Activated CD4-positive, alpha-beta memory T cell treated with anti-CD3 and anti-CD28 coated beads for 36 hours (primary cell): ENCODE results near the gene NAV3. TPM values are rescaled to one million over a fixed set of nuclear protein-coding genes. Genes with fewer than 3 reads are reported as not detected.
"Not testable (repeated sequence)": the region's sequence is repeated elsewhere in the genome, so short reads cannot be mapped to it uniquely, and the experiment has no call there.

Experiments
- CTCF ChIA-PET: fragments of 350-600 bp; sonication (Branson Sonifier 250); formaldehyde crosslinking; loops from one replicate; lab custom pipeline; 2021; ENCODE audit warnings: antibody characterized with exemption, inconsistent platforms; lab: Charles Lee
- POLR2A ChIA-PET: fragments of 350-600 bp; sonication (Branson Sonifier 250); formaldehyde crosslinking; loops from one replicate; lab custom pipeline; 2021; ENCODE audit warnings: antibody characterized with exemption; lab: Charles Lee
- DNase-seq: peaks from one replicate; pipeline ENCODE4 v3.0.0-alpha.2; 2020
- H3K27ac Mint-ChIP-seq: one replicate; pipeline ENCODE4 v1.8.0; 2021; ENCODE audit warnings: mixed read lengths
- H3K27me3 Mint-ChIP-seq: one replicate; pipeline ENCODE4 v1.8.0; 2021; ENCODE audit warnings: mixed read lengths
- H3K36me3 Mint-ChIP-seq: one replicate; pipeline ENCODE4 v1.8.0; 2021; ENCODE audit warnings: mixed read lengths
- H3K4me1 Mint-ChIP-seq: one replicate; pipeline ENCODE4 v1.8.0; 2021; ENCODE audit warnings: low read depth, mixed read lengths
- H3K4me3 Mint-ChIP-seq: one replicate; pipeline ENCODE4 v1.8.0; 2021; ENCODE audit warnings: mild to moderate bottlenecking, mixed read lengths
- H3K9me3 Mint-ChIP-seq: one replicate; pipeline ENCODE4 v1.8.0; 2021; ENCODE audit warnings: mixed read lengths
- intact Hi-C: fragments of 100-400 bp; cut with micrococcal nuclease; formaldehyde crosslinking; loops from one replicate; pipeline ENCODE4 v1.15.1; 2023
- total RNA-seq, 2 experiments: library from RNA; stranded (reverse); gene quantifications; one replicate each; pipeline ENCODE4 v1.2.3, GENCODE V29; 2021

The NAV3 gene
- total RNA-seq, 2 experiments from 2014 or later: not detected

DNA sequence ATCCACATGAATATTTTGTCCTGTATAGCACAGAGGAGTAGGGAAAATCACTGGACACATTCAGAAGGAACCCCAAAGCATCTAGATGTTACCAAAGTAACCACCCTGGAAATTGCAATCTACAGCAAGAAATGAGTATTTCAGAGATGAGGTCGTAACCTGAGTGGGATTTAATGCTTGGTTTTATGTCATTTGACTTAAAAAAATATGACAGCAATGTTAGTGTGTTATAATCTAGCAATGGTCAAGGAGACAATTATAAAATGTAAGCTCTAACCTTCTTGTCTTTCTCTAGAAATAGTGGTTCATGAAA, 256.6 kb downstream of the NAV3 start:
- ChIA-PET POLR2A (no interaction called here), CTCF (no interaction called here)
- no peak overlapping the region for H3K4me3 Mint-ChIP-seq
- H3K36me3 Mint-ChIP-seq: no peaks in the 10 kb centered on the region
- intact Hi-C loops: no loop called here
- H3K9me3 Mint-ChIP-seq: peaks cover 5% of the 10 kb centered on the region
- H3K27me3 Mint-ChIP-seq: no peaks in the 10 kb centered on the region
- no peak overlapping the region for H3K27ac Mint-ChIP-seq
- no peak for DNase-seq
- no peaks in the 10 kb centered on the region for H3K4me1 Mint-ChIP-seq

DNA sequence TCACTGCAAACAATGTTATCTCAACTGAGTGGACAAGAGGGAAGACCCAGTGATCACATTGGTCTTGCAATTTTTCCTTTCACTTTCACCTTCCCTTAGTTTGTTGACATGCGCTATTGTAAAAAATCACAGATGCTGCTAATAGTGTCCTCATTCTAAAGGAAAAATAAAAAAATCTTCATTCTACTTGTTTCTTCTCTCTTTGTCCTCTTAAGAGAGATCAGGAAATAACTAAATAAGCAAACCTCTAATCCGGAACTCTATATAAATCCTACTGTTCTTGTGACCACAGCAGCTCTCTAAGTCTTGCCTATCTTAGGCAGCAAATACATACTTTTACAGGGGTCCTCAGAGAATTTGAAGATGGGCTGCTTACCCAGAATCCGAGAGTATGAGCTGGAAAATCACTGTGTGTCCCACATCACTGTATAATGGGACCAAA, 257.7 kb downstream of the NAV3 start:
- no peaks in the 10 kb centered on the region for H3K27me3 Mint-ChIP-seq
- no peak overlapping the region for H3K27ac Mint-ChIP-seq
- no peaks in the 10 kb centered on the region for H3K36me3 Mint-ChIP-seq
- no peaks in the 10 kb centered on the region for H3K4me1 Mint-ChIP-seq
- POLR2A ChIA-PET: no interaction called here
- intact Hi-C loops: no loop called here
- no peak overlapping the region for H3K4me3 Mint-ChIP-seq
- CTCF ChIA-PET: no interaction called here
- peaks cover 5% of the 10 kb centered on the region for H3K9me3 Mint-ChIP-seq
- DNase-seq: no peak

DNA sequence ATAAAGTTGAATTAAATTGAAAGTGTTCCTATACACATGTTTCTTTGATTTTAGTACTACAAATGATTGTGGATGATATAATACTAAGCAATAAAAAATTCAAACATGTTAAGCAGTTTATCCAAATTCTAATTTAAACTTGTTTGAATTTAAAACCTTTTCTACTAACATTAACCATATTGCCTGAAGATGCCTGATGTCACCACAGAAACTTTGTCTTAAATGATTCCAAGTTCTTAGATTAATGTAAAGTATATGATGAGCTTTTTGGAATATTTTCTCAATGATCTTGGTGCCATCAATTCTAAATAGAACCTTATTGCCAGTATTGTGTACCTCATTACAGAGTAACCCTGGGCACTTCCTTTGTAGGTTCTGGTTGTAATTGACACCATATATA, 259.6 kb downstream of the NAV3 start:
- POLR2A ChIA-PET: no interaction called here
- H3K27me3 Mint-ChIP-seq: no peaks in the 10 kb centered on the region

DNA sequence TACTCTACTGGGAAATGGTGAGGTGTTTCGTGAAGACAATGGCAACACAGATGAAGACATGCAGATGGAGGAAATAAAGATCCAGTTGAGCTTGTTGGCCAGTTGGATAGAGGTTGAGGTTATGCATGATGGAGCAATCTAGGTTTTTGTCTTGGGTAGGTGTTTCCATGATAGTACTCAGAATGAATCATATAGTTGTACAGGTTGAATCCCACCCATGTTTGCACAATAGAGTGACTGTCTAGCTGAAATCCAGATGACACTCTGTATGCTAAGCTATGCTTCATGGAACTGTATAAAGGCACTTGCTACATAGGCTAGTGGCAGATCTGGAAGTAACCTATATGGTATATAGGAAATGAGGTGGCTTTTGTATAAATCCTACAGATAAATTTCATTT, 264.9 kb downstream of the NAV3 start:
- H3K36me3 Mint-ChIP-seq: no peaks in the 10 kb centered on the region
- no peak for DNase-seq
- H3K4me1 Mint-ChIP-seq: no peaks in the 10 kb centered on the region
- no peaks in the 10 kb centered on the region for H3K27me3 Mint-ChIP-seq
- intact Hi-C loops: no loop called here
- H3K4me3 Mint-ChIP-seq: no peak overlapping the region
- POLR2A ChIA-PET: no interaction called here
- CTCF ChIA-PET: no interaction called here
- peaks cover 12% of the 10 kb centered on the region for H3K9me3 Mint-ChIP-seq
- no peak overlapping the region for H3K27ac Mint-ChIP-seq

More for the DNA sequence above, 259.6 kb downstream of the NAV3 start:
- Mint-ChIP-seq H3K4me3 (no peak overlapping the region), H3K9me3 (peaks cover 5% of the 10 kb centered on the region), H3K4me1 (no peaks in the 10 kb centered on the region), H3K36me3 (no peaks in the 10 kb centered on the region), H3K27ac (no peak overlapping the region)
- intact Hi-C loops: no loop called here
- DNase-seq: no peak
- CTCF ChIA-PET: no interaction called here

DNA sequence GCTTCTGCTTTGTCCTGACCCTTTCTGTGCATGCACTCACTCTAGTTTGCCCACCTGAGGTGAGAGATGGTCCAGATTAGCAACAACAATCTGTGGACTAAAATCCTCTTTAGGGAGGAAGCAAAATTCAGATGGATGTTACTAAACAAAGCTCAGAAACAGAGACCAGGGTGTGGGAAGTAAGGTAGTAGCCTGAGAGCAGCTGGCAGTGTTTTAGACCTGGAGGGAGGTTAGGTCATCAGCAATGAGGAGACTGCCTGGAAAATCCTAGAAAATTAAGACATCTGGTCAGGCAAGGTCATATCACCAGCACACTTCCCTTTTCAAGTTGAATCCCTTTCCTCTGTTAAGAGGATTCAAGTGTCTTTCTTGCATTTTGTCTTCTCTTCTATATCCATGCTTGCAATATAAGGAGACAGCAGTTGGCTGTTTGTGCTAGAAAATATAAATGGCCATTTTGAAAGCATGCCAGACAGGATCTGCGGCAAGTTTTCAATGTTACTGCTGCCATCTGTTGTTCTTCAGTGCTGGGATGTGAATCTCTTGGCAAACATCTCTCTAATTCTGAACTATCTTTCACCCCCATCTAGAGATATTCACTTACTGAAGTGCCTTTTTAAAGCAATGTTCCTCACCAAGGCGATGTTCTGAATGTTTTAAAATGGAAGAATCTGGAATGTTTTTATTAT, 266.4 kb downstream of the NAV3 start:
- POLR2A ChIA-PET: no interaction called here
- CTCF ChIA-PET: no interaction called here
- no peaks in the 10 kb centered on the region for H3K4me1 Mint-ChIP-seq
- H3K27ac Mint-ChIP-seq: no peak overlapping the region
- no peaks in the 10 kb centered on the region for H3K27me3 Mint-ChIP-seq
- no peak for DNase-seq
- no peaks in the 10 kb centered on the region for H3K36me3 Mint-ChIP-seq
- H3K4me3 Mint-ChIP-seq: no peak overlapping the region
- intact Hi-C loops: no loop called here
- peaks cover 8% of the 10 kb centered on the region for H3K9me3 Mint-ChIP-seq

DNA sequence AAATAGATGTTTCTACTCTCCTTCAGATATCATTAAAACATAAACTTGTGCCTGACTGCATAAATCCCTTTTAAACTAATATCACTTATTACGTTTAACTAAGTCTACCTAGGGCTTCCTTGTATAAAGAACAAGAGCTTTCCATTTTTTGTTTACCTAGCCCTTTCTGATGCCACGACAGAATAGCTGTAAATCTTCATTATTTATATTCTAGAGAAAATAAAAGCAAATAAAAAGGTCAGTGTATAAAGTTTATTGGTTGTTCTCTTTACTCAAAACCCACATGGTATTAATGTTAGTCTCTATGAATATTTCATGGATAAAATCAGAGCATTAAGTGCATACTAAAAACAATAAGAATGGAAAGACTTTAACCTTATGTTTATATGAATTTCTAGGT, 269.1 kb downstream of the NAV3 start:
- no peak for DNase-seq
- ChIA-PET POLR2A (no interaction called here), CTCF (no interaction called here)
- H3K27ac Mint-ChIP-seq: no peak overlapping the region
- H3K36me3 Mint-ChIP-seq: no peaks in the 10 kb centered on the region
- H3K4me3 Mint-ChIP-seq: no peak overlapping the region
- intact Hi-C loops: no loop called here
- H3K27me3 Mint-ChIP-seq: no peaks in the 10 kb centered on the region
- H3K4me1 Mint-ChIP-seq: no peaks in the 10 kb centered on the region
- peaks cover 12% of the 10 kb centered on the region for H3K9me3 Mint-ChIP-seq

DNA sequence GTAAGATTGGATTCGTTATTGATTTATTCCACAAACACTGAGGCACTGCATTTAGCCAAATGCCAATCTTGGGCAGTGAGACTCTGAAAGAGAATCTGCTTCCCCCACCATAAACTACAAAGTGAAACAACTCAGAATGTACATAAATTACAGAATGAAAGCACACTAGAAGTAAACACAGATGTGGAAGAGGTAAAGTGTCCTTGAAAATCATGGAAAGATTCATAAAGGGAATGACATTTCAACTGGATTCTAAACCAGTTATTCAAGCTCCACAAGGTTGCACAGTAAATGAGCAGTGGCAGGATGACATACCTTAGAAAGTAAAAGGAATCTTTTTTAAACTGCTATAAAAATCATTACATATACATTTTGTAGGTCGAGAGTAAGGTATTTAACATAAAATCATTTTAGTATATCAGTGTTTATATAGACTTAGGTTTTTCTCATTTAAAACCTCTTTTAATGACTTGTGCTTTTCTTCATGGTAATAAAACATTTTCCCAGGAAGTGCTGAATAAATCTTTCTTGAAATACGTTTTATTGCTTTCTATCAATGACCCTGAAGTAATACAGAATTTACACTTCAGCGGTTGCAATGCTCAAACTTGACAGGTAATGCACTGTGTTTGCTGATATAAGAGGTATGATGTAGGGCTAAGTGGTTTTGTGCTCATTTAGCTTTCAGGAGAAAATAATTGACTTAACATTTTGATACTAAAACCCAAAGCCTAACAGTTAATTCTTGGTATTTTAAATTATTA, 270.6 kb downstream of the NAV3 start:
- Mint-ChIP-seq H3K4me1 (no peaks in the 10 kb centered on the region), H3K4me3 (no peak overlapping the region), H3K36me3 (no peaks in the 10 kb centered on the region), H3K27me3 (no peaks in the 10 kb centered on the region), H3K27ac (no peak overlapping the region), H3K9me3 (peaks cover 8% of the 10 kb centered on the region)
- ChIA-PET POLR2A (no interaction called here), CTCF (no interaction called here)
- DNase-seq: no peak
- intact Hi-C loops: no loop called here

DNA sequence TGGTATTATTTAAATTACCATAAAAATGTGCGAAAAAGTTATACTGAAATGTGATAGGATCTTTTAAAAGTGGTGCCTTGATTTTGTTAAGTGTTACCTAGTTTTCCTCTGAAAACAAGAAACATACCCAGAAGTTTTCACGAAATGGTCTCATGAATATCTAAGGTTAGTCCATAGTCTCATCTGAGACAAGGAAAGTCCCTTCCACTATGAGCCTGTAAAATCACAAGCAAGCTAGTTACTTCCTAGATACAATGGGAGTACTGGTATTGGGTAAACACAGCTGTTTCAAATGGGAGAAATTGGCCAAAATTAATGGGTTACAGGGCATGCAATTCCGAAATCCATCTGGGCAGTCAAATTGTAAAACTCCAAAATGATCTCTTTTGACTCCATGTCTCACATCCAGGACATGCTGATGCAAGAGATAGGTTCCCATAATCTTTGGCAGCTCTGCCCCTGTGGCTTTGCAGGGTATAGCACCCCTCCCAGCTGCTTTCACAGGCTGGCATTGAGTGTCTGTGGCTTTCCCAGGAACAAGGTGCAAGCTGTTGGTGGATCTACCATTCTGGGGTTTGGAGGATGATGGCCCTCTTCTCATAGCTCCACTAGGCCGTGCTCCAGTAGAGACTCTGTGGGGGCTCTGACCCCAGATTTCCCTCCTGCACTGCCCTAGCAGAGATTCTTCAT, 271.4 kb downstream of the NAV3 start:
- DNase-seq: no peak
- Mint-ChIP-seq H3K4me3 (no peak overlapping the region), H3K36me3 (no peaks in the 10 kb centered on the region), H3K9me3 (peaks cover 9% of the 10 kb centered on the region), H3K27ac (no peak overlapping the region), H3K4me1 (no peaks in the 10 kb centered on the region), H3K27me3 (no peaks in the 10 kb centered on the region)
- CTCF ChIA-PET: no interaction called here
- intact Hi-C loops: no loop called here
- POLR2A ChIA-PET: no interaction called here

DNA sequence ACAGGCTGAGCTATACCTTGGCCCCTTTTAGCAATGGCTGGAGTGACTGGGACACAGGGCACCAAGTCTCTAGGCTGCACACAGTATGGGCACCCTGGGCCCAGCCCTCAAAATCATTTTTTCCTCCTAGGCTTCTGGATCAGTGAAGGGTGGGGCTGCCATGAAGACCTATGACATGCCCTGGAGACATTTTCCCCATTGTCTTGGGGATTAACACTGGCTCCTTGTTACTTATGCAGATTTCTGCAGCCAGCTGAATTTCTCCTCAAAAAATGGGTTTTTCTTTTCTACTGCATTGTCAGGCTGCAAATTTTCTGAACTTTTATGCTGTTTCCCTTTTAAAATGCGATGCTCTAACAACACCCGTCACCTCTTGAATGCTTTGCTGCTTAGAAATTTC, 272.1 kb downstream of the NAV3 start:
- intact Hi-C loops, DNase-seq, H3K27me3 Mint-ChIP-seq, H3K4me3 Mint-ChIP-seq, H3K9me3 Mint-ChIP-seq, POLR2A ChIA-PET, H3K27ac Mint-ChIP-seq, H3K36me3 Mint-ChIP-seq, H3K4me1 Mint-ChIP-seq, CTCF ChIA-PET: not testable (repeated sequence)

DNA sequence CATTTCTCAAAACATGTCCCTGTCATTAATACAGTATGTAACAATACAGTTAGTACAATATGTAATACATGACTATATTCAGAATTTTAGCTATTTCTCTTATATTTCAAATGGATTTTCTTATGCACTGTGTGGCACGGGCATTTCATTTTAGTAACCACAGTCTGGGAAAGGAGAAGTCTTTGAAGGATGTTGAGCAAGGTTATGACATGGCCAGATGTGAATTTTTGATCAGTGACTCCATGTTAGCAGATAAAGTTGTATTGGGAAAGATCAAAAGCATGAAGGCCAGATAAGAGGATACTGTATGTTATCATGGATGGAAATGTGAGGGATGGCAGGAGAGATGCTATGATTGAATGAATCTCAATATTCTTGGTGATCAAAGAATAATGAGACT, 285.2 kb downstream of the NAV3 start:
- Mint-ChIP-seq H3K4me1 (no peaks in the 10 kb centered on the region), H3K9me3 (peaks cover 24% of the 10 kb centered on the region), H3K27me3 (no peaks in the 10 kb centered on the region), H3K36me3 (no peaks in the 10 kb centered on the region), H3K27ac (no peak overlapping the region), H3K4me3 (no peak overlapping the region)
- ChIA-PET CTCF (no interaction called here), POLR2A (no interaction called here)
- intact Hi-C loops: no loop called here
- DNase-seq: no peak

DNA sequence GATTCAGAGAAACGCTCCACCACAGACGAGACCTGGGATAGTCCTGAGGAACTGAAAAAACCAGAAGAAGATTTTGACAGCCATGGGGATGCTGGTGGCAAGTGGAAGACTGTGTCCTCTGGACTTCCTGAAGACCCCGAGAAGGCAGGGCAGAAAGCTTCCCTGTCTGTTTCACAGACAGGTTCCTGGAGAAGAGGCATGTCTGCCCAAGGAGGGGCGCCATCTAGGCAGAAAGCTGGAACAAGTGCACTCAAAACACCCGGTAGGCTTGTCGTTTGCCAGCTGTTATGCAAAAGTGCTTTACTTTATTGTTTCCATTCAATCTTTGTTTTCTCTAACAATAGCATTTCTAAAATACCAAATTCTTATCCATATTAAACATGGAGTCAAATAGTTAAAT, 287.3 kb downstream of the NAV3 start:
- Mint-ChIP-seq H3K27me3 (no peaks in the 10 kb centered on the region), H3K9me3 (peaks cover 17% of the 10 kb centered on the region), H3K4me1 (no peaks in the 10 kb centered on the region), H3K36me3 (no peaks in the 10 kb centered on the region), H3K27ac (no peak overlapping the region), H3K4me3 (no peak overlapping the region)
- CTCF ChIA-PET: no interaction called here
- POLR2A ChIA-PET: no interaction called here
- no peak for DNase-seq
- intact Hi-C loops: no loop called here

DNA sequence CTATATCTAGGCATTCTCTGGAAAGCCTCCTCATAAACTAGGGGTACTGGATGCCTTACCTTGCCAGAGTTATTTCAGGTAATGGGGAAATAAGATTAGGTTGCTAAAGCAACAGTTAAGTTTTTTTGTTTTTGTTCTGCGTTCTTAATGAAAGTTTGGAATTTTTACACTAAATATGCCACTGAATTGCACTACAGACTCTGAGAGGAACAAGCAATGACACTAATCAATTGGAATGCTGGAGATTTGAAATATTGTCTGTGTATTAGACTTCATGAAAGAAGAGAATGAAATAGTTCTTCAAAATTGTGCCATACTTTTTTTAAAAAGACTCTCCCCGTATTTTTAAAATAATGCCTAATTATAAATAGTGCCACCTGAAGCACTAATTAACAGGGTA, 287.8 kb downstream of the NAV3 start:
- no peaks in the 10 kb centered on the region for H3K27me3 Mint-ChIP-seq
- no peak for DNase-seq
- H3K27ac Mint-ChIP-seq: no peak overlapping the region
- peaks cover 17% of the 10 kb centered on the region for H3K9me3 Mint-ChIP-seq
- intact Hi-C loops: no loop called here
- POLR2A ChIA-PET: no interaction called here
- no peak overlapping the region for H3K4me3 Mint-ChIP-seq
- CTCF ChIA-PET: no interaction called here
- no peaks in the 10 kb centered on the region for H3K4me1 Mint-ChIP-seq
- no peaks in the 10 kb centered on the region for H3K36me3 Mint-ChIP-seq
